GM12865 (cell line): ENCODE measurements around the gene DPP6.

Experiments used
- DNase-seq: peaks from one replicate; pipeline ENCODE4 v3.0.0; 2010; ENCODE audit warnings: low read depth
- H3K4me3 ChIP-seq: 2 replicates; pipeline ENCODE4 v1.5.1; 2011; ENCODE audit warnings: mild to moderate bottlenecking, low read depth, low read length, control low read depth
- CTCF ChIP-seq: IDR thresholded peaks from 2 replicates; pipeline ENCODE4 v1.5.1; 2011; ENCODE audit warnings: low read length, control low read depth, low read depth, inconsistent platforms; ENCODE audit not compliant: insufficient read depth; ENCODE audit errors: missing control alignments

Gene DPP6

DNA sequence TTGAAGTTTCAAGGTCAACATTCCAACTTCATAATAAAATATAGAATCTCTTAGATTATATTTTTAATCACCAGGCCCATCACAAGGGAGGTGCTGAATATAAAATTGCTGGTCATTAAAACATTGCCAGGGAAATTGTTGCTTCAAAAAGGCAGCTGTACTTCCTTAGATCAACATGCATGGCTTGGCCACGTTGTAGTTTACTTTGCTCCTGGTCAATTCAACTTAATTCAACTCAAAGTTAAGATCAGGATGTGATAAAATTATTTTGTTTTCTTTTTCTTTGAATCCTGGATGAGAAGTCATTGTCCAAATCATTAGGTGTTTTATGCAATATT, 633.3 kb downstream of the DPP6 start:
- no peak overlapping the region for H3K4me3 ChIP-seq
- DNase-seq = no peak
- TF ChIP-seq CTCF = no peak

- no peak for DNase-seq
- H3K4me3 ChIP-seq = no peak overlapping the region
- TF ChIP-seq CTCF = no peak
Measured at GRCh38 chr7:154686305-154686704, 634.1 kb downstream of the DPP6 start.

- DNase-seq = no peak
- TF ChIP-seq CTCF = no peak
- H3K4me3 ChIP-seq = no peak overlapping the region
Measured at GRCh38 chr7:154688952-154689351, 636.8 kb downstream of the DPP6 start.

GRCh38 chr7:154690411-154690810, 638.2 kb downstream of the DPP6 start:
- H3K4me3 ChIP-seq = no peak overlapping the region
- DNase-seq = no peak
- TF ChIP-seq CTCF = no peak

- no peak for TF ChIP-seq CTCF
- DNase-seq = no peak
- no peak overlapping the region for H3K4me3 ChIP-seq
Measured at GRCh38 chr7:154693661-154694060, 641.5 kb downstream of the DPP6 start.

DNA sequence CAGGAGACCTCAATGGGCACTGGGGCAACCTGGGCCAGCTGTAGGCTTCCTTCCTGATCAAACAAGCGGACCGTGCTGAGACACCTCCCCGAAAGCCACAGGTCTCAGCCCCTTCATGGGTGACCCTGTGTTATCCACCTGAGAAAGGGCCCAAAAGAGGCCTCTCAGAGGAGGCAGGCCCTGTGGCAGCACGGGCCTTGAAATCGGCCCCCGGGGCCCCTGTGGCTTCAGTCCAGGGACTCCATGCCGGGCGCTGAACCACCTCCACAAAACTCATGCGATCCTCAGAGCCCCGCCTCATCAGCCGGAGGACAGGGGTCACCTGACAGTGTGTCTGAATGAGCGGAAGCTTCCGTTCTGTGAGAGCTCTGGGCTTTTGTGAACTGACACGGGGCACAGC, 643.6 kb downstream of the DPP6 start:
- no peak for TF ChIP-seq CTCF
- H3K4me3 ChIP-seq = no peak overlapping the region
- DNase-seq = no peak

DNA sequence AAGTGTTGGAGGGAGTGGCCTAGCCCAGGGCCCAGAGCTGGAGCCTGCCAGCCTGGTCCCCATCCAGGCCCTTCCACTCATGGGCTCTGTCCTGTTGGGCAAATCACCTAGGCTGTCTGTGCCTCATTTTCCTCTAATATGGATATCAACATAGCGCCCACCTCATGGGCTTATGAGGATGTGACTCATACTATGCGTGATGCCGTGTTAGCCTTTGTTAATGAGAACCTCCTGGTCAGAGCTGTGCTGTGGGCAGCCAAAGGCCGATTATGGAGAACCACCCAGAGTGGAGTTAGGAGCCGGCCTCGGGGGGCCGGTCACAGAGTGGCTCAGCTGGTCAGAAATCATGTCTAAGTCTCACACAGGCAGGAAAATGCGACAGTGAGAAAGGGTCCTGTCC, 644.4 kb downstream of the DPP6 start:
- DNase-seq = no peak
- no peak for TF ChIP-seq CTCF
- H3K4me3 ChIP-seq = no peak overlapping the region
